Hypothalamus (tissue), 51 donors: ENCODE measurements around the gene CDH13.

Source experiments
- DNase-seq, 51 donors: peaks; one replicate each; lab custom pipeline; 2025; lab: John Stamatoyannopoulos, UW

Gene CDH13

DNA sequence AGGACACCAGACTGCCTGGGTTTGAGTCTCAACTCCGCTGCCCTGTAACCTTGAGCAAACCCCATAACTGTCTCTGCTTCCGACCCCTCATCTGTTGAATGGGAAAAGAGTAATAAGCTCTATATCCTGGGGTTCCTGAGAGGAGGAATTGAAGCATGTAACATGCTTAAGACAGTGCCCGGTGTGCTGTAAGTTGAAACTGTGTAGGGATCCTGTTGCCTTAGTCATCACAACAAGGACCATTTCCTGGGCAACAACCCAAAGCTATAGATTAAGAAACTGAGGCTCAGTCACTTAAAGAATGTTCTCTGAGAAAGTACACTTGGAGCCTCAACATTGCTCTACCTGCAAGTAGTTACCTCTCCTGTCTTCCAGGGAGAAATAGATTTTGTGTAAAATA, 23.0 kb downstream of the CDH13 start:
- no peak for DNase-seq

GRCh38 chr16:82650804-82651203, 24.0 kb downstream of the CDH13 start:
- DNase-seq, result no peak

DNA sequence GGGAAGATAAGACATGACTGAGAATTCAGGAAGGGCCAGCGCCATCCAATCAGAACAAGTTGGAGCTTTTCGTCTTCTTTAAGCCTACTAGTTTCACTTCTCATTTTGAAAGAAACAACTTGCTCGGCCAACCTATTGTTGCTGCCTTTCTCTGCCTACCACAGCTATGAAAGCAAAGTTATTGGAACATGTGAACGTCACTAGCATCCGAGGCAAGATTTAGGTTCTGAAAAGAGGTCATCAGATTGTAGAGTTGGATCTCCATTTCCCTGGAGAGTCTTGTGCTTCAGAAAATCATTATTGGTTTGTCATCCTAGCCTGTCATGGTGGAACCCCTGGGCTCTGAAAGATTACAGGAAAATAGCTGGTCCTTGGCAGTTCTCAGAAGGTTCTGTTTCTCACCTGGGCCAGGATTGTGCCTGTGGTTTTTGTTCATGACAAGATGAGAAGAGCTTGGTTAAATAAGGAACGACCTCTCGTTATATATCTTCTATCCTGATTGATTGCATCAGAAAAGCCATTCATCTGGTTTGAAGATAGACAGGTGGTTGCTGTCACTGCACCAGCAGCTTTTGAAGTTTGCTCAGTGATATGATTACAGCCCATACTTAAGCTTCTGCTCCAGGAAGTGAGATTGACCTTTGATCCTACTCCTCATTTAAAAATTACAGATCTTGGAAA, 25.3 kb downstream of the CDH13 start:
- DNase-seq, result peak in 1 of 51 donors; percentile 2

DNA sequence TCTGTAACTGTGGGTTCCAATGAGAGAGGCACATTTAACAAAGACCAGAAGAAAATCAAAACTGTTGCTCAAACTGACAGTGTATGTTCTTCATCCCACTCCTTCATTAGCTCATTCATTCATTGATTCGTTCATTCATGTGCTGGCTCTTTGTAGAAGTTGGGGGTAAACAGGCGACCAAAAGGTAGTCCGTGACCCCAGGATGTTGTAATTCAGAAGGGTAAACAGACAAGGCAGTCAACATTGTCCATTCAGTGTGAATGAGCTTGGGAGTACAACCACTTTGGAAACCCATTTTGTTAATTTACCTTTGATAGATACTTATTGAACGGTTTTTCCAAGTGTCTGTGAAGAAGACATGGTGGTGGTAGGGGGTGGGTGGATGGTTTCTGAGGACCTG, 26.1 kb downstream of the CDH13 start:
- no peak for DNase-seq

DNA sequence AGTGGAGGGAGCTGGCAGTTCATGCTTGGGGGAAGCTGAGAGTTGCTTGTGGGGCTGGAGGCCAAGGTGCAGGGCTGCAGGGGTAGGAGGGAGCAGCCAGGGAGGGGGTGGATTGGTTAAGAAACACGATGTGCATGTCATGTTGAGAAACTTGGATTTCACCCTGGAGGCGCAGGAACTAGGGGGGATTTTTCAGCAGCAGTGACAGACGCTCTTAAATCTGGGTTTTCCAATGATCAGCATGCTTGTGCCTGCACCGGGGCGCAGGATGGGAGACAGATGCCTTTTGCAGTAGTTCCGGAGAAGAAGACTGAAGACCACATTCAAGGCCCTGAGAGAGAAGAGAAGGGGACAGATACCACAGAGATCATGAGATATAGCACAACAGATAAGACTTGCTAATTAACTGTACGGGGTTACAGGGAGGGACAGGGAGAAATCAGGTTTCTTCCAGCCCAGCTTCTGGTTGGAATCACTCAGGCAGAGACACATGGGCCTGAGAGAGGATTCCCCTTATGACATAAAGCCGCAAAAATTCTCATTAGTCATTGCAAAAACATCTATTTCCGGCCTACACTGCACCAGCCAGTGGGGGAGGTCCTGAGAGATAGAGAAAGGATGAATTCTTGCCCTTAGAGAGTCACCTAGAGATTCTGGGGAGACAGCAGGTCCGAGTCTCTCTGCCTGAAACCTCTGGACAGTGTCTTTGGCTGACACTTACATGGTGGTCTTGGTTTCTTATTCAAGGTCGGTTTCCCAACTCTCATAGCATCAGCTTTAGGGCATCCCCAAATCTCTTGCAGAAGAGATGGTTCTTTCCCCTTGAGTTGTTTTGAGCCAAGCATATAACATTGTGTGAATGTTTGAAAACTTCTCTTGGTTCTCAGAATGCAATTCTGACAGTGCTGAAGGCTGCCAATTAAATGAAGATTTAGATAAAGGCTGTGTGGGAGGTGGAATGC, 27.1 kb downstream of the CDH13 start:
- no peak for DNase-seq

- DNase-seq, result no peak
These were observed 28.4 kb downstream of the CDH13 start for GRCh38 chr16:82655072-82655714.

DNA sequence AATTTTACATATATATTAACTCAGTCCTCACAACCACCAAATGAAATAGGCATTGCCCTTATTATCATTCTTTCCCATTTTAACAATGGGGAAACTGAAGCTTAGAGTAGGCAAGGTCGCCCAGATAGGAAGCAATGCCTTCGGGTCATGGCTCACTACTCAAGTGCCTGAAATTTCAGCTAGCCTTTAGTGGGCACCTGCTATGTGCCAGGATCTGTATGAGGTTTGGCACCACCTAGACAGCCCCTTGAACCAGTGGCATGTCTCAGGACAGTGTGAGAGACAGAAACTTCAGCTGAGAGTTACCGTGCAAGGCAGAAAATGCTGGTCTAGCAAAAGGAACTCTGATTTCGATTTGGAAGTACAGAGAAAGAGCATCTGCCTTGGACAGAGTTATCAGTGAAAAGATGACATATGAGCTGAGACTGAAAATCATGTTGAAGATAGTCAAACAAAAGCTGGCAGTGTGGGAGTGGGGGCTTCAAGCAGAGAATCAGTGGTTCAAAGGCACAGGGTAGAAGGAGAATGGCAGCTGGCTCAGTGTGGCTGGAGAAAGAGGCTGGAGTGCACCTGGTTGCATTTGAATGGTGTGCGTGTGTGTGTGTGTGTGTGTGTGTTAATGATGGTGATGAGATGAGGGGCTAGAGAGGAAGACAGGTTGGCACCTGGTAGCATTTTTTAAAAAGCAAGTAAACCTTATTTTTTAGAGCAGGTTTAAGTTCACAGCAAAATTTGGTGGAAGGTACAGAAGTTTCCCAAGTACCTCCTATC, 29.1 kb downstream of the CDH13 start:
- DNase-seq, result no peak

GRCh38 chr16:82657239-82657638, 30.5 kb downstream of the CDH13 start:
- no peak for DNase-seq

DNA sequence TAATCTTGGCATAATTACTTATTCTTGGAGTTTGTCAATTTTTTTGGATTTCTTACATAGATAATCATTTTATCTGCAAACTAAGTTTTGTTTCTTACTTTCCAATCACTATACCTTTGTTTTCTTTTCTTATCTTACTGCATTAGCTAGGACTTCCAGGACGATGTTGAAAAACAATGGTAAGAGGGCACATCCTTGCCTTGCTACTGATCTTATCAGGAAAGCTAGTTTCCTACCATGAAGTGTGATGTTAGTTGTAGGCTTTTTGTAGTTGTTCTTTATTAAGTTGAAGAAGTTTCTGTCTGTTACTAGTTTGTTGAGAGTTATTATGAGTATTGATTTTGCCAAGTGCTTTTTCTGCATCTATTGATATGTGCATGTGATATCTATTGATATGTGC, 31.0 kb downstream of the CDH13 start:
- no peak for DNase-seq

GRCh38 chr16:82658796-82659195, 32.0 kb downstream of the CDH13 start:
- DNase-seq, result no peak

DNA sequence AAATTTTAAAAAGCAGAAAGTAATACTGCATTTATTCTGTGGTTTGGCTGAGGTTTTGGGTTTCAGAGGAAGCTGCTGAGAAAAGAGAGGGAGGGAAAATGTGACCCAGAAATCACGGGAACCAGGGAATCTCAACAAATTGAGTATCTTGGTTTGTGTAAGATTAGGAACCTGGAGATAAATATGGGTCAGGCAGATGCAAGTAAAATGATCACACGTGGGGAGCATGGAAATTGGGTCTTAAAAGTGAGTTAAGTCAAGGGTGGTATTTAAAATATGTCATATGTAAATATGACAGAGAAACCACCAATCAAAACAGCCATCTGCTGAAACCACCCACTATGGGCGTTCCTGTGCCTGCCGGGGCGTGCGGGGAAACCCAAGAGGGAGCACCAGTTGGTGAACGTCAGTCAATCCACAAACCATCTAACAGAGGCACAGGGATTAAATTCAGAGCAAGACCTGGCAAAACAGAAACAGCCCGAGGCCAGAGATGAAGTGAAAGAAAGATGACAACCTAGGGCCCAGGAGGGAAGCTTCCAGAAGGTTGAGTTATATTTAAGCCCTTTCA, 33.4 kb downstream of the CDH13 start:
- no peak for DNase-seq

GRCh38 chr16:82660966-82661365, 34.2 kb downstream of the CDH13 start:
- DNase-seq, result no peak

- peak in 1 of 51 donors; percentile 36 for DNase-seq
These were observed 37.4 kb downstream of the CDH13 start for GRCh38 chr16:82664181-82664580.

DNA sequence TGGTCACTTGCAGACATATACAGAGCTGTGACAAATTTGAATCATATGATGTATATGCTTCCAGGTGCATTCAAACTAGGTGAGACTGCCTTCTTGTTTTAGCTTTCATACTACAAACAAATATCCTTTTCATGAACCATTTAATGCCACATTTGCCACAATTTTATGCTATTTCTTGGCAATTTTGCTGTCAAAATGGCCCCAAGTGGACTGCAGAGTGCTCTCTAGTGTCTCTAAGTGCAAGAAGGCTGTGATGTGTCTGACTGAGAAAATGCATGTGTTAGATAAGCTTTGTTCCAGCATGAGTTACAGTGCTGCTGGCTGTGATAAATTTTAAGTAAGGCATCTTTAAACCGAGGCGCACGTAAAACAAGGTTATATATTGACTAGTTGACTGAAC, 38.3 kb downstream of the CDH13 start:
- DNase-seq, result no peak

GRCh38 chr16:82667437-82667836, 40.7 kb downstream of the CDH13 start:
- no peak for DNase-seq

- no peak for DNase-seq
These were observed 41.3 kb downstream of the CDH13 start for GRCh38 chr16:82668094-82668493.

GRCh38 chr16:82671741-82672140, 45.0 kb downstream of the CDH13 start:
- DNase-seq, result peak in 2 of 51 donors; percentile 4

DNA sequence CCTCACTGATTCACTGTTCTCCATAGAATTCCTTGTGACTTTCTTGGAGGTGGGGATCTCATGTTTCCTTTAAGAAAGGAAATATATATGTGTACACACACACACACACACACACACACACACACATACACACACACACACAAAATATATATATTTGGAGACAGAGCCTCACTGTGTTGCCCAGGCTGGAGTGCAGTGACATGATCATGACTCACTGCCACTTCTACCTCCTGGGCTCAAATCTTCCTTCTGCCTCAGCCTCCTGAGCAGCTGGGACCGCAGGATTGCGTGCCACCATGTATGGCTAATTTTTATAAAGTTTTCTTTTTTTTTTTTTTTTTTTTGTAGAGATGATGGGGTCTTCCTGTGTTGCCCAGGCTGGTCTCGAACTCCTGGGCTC, 45.9 kb downstream of the CDH13 start:
- DNase-seq, result no peak

GRCh38 chr16:82675300-82675699, 48.5 kb downstream of the CDH13 start:
- DNase-seq, result no peak

DNA sequence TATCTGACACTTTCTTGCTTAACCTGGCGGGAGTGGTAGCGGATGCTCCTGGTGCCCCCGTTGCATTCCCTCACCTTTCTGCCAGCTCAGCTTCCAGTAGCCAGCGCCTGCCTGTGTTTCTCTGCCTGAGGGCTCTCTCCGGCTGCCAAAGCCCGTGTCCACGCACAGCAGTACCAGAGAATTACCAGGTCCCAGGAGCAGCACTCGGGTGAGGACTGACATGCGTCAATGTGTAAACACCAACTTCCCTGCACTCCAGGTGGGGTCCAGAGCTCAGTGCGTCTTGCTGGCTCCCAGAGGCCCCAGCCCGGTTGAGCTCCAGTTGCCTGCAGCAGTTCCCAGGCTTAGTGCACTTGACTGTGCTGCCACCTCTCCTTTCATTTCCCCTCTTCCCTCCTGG, 54.8 kb downstream of the CDH13 start:
- DNase-seq, result no peak
